Measurements from ENCODE around the gene GAS7. TPM values are rescaled to one million over a fixed set of nuclear protein-coding genes. Genes with fewer than 3 reads are reported as not detected.

Gene GAS7
- total and polyA plus RNA-seq, 10 of the 15 experiments (the other 5 are each of a cell fraction or from before 2014, with no cell fraction given): 2.3 to 53.4 (median 24.0) TPM

- no peak for TF ChIP-seq SPI1 (IDR thresholded peaks at IDR 0.05; ENCODE audit: borderline replicate concordance, insufficient read depth, low read depth, low read length)
- TF ChIP-seq NR2F1 (conservative IDR thresholded peaks at IDR 0.05): peak; percentile 36; the same call in 1 of the 2 replicates
- TF ChIP-seq CEBPB (IDR thresholded peaks at IDR 0.05; ENCODE audit: borderline replicate concordance in 1 of 2, low read depth in 2 of 2, low read length in 2 of 2): 0 out of 4 replicates have a peak, but pooled peaks of 1 of the 2 experiments have one; percentile 10
- 0 out of 2 replicates have a peak, but pooled peaks have one; percentile 33 for TF ChIP-seq TCF3 (IDR thresholded peaks at IDR 0.05; ENCODE audit: borderline replicate concordance, insufficient read depth, low read depth, low read length)
- 0 out of 2 replicates have a peak, but pooled peaks have one; percentile 14 for TF ChIP-seq ELK1 (IDR thresholded peaks at IDR 0.05; ENCODE audit: low read depth, low read length)
Measured at GRCh38 chr17:10059684-10060211, 138.7 kb downstream of the GAS7 start (continued).

DNA sequence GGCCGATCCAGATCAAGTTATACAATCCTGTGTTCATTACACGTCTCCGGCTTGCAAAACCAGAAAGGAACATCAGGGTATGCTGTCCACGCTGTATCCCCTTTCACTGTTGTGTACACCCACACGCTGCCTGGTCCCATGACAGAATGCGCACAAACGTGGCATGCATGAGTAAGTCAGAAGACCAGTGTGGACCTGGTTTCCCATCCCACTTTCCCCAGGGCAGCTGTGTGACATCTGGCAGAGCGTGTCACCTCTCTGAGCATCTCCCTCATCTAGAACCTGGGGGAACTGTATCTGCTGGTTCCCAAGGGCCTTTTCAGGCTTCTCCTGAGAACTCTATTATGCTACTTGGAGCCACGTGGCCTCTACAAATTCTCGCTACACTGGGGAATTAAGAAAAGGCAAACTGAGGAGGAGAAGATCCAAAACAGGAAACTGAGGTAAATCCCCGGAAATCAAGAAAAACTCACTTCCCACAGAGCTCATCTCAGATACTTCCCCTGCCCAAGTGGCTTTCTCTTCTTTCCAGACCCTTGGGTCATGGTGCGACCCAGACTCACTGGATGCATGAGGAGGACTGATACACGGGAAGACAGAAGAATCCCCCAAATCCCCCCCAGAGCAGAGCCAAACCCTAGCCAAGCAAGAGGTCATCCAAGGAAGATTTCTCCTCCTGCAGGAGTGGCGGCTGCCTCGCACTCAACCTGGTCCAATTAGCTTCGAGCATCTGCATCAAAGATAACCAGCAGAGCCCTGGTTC, 139.3 kb downstream of the GAS7 start:
- no peaks in the 10 kb centered on the region for H3K27me3 ChIP-seq (replicated peaks in 1 of 2; ENCODE audit: control insufficient read depth in 2 of 2, insufficient read depth in 2 of 2, low read length in 1 of 2)
- no peak overlapping the region for H3K9ac ChIP-seq (ENCODE audit: control insufficient read depth, insufficient read depth, low read length)
- intact Hi-C loops (cut with micrococcal nuclease; ENCODE audit: unreplicated experiment): loop anchor here (2.0 kb wide), 1 partner anchor 18 kb away; no protein-coding TSS in a partner anchor
- SMC1A ChIA-PET (ENCODE audit: uncharacterized antibody, unreplicated experiment): interaction anchor here (0.8 kb wide), 1 partner anchor 12 kb away, joined by 4 read pairs; no protein-coding TSS in a partner anchor
- ATAC-seq (no peak; the same call in 1 of the 3 replicates), FAIRE-seq (no peak), DNase-seq (ENCODE audit: low read depth, low spot score) (peak; percentile 56)
- no peaks in the 10 kb centered on the region for H3K79me2 ChIP-seq (ENCODE audit: control insufficient read depth, insufficient read depth, low read length)
- no TSS peak for BruUV-seq (replicated peaks)
- peak overlapping the region; percentile 35; the same call in 1 of the 2 replicates for H3K4me3 ChIP-seq
- peak overlapping the region; percentile 49 for H3K4me2 ChIP-seq (ENCODE audit: control insufficient read depth, insufficient read depth)
- POLR2A ChIA-PET: no interaction called here
- no peaks in the 10 kb centered on the region for H3K36me3 ChIP-seq (ENCODE audit: control insufficient read depth in 2 of 2, insufficient read depth in 2 of 2, low read length in 1 of 2)
- H2AFZ ChIP-seq (ENCODE audit: control insufficient read depth, low read depth, low read length): no peak overlapping the region; the same call in 1 of the 2 replicates
- CTCF ChIA-PET: no interaction called here
- H3K9me3 ChIP-seq (replicated peaks; ENCODE audit: control insufficient read depth, insufficient read depth, low read length): no peaks in the 10 kb centered on the region; the same call in 2 of the 3 replicates
- H3K27ac ChIP-seq (ENCODE audit: control insufficient read depth, insufficient read depth): peak overlapping the region; percentile 72
- RAD21 ChIA-PET (ENCODE audit: unreplicated experiment): no interaction called here
- 9% methylated on average over 16 of the region's 16 CpGs for WGBS (ENCODE audit: insufficient coverage, insufficient replicate concordance, low lambda C conversion rate, missing lambda C conversion rate)
- H3K4me1 ChIP-seq (ENCODE audit: control insufficient read depth, insufficient read depth, low read length): peaks cover 48% of the 10 kb centered on the region
- in situ Hi-C loops (cut with MboI): no loop called here
- no peaks in the 10 kb centered on the region for H4K20me1 ChIP-seq (ENCODE audit: control insufficient read depth, insufficient read depth)
- TF ChIP-seq BMI1 (IDR thresholded peaks at IDR 0.05; ENCODE audit: borderline replicate concordance) (no peak), MYC (IDR thresholded peaks at IDR 0.05; ENCODE audit: insufficient read depth, insufficient read length, insufficient replicate concordance, low read length, severe bottlenecking) (no peak), SMAD5 (IDR thresholded peaks at IDR 0.05; ENCODE audit: low read depth) (0 out of 2 replicates have a peak, but pooled peaks have one; percentile 37), ZBED1 (IDR thresholded peaks at IDR 0.05; ENCODE audit: borderline replicate concordance) (peak; percentile 47; the same call in 1 of the 2 replicates), TCF12 (IDR thresholded peaks at IDR 0.05; ENCODE audit: low read depth, low read length) (peak; percentile 80; the same call in 1 of the 2 replicates), WRNIP1 (IDR thresholded peaks at IDR 0.05; ENCODE audit: borderline replicate concordance, low read depth, low read length) (no peak), TAF1 (IDR thresholded peaks at IDR 0.05; ENCODE audit: borderline replicate concordance, low read depth, low read length) (0 out of 2 replicates have a peak, but pooled peaks have one; percentile 9), NR2C1 (IDR thresholded peaks at IDR 0.05) (no peak), POLR2AphosphoS5 (IDR thresholded peaks at IDR 0.05; ENCODE audit: low read length) (peak; percentile 66), CBX5 (IDR thresholded peaks at IDR 0.05; ENCODE audit: low read depth) (no peak), PAX5 (IDR thresholded peaks at IDR 0.05; ENCODE audit: borderline replicate concordance, low read depth, low read length) (peak; percentile 75; the same call in 1 of the 2 replicates), CHD2 (IDR thresholded peaks at IDR 0.05; ENCODE audit: borderline replicate concordance, low read depth, low read length) (no peak)
